SK-N-SH treated with all-trans-retinoic acid at 6 μM for 48 hours (cell line): ENCODE measurements around the gene SNAPC2.

ENCODE experiments used
- ATAC-seq: fragments of 200-7000 bp; cut with Tn5 transposase; 3 replicates; pipeline ENCODE4 v1.9.1; 2020; ENCODE audit warnings: mild to moderate bottlenecking, moderate library complexity
- BACH2 ChIP-seq: fragments of 250-450 bp; sonication (Bioruptor Pico); IDR thresholded peaks from 2 replicates; pipeline ENCODE4 v1.9.0; 2021; ENCODE audit warnings: mild to moderate bottlenecking, borderline replicate concordance
- ESRRG ChIP-seq: fragments of 250-450 bp; sonication (Bioruptor Pico); IDR thresholded peaks from 2 replicates; pipeline ENCODE4 v1.6.1; 2021; ENCODE audit warnings: mild to moderate bottlenecking
- GLIS3 ChIP-seq: fragments of 250-450 bp; sonication (Bioruptor Pico); IDR thresholded peaks from 2 replicates; pipeline ENCODE4 v1.5.0; 2020; ENCODE audit warnings: mild to moderate bottlenecking, moderate library complexity
- ISL1 ChIP-seq: fragments of 250-450 bp; sonication (Bioruptor Pico); IDR thresholded peaks from 2 replicates; pipeline ENCODE4 v2.1.2; 2022; ENCODE audit warnings: mild to moderate bottlenecking, moderate library complexity
- OSR1 ChIP-seq: fragments of 250-450 bp; sonication (Bioruptor Pico); IDR thresholded peaks from 2 replicates; pipeline ENCODE4 v1.8.0; 2022; ENCODE audit warnings: moderate library complexity, mild to moderate bottlenecking, inconsistent platforms
- PATZ1 ChIP-seq: fragments of 250-450 bp; sonication (Bioruptor Pico); IDR thresholded peaks from 2 replicates; pipeline ENCODE4 v1.8.0; 2020; ENCODE audit warnings: mild to moderate bottlenecking, moderate library complexity, borderline replicate concordance
- PPARA ChIP-seq: fragments of 250-450 bp; sonication (Bioruptor Pico); IDR thresholded peaks from 2 replicates; pipeline ENCODE4 v1.5.0; 2020; ENCODE audit warnings: mild to moderate bottlenecking, borderline replicate concordance
- SNAI2 ChIP-seq: fragments of 250-450 bp; sonication (Bioruptor Pico); IDR thresholded peaks from 2 replicates; pipeline ENCODE4 v1.5.0; 2020; ENCODE audit warnings: mild to moderate bottlenecking, moderate library complexity
- TCF4 ChIP-seq: fragments of 250-450 bp; sonication (Bioruptor Pico); IDR thresholded peaks from 2 replicates; pipeline ENCODE4 v1.8.0; 2021; ENCODE audit warnings: mild to moderate bottlenecking, moderate library complexity, borderline replicate concordance
- ZC3H10 ChIP-seq: fragments of 250-450 bp; sonication (Bioruptor Pico); IDR thresholded peaks from 2 replicates; pipeline ENCODE4 v1.5.1; 2021; ENCODE audit warnings: mild to moderate bottlenecking, moderate library complexity
- ZFP3 ChIP-seq: fragments of 250-450 bp; sonication (Bioruptor Pico); IDR thresholded peaks from 2 replicates; pipeline ENCODE4 v1.5.0; 2020; ENCODE audit warnings: mild to moderate bottlenecking, moderate library complexity
- ZNF565 ChIP-seq: fragments of 450-650 bp; formaldehyde crosslinking; conservative IDR thresholded peaks from 2 replicates; pipeline ENCODE4 v1.5.0; 2020; ENCODE audit warnings: low read depth, mild to moderate bottlenecking, moderate library complexity
- ZNF70 ChIP-seq: fragments of 450-650 bp; formaldehyde crosslinking; IDR thresholded peaks from 2 replicates; pipeline ENCODE4 v1.5.0; 2020; ENCODE audit warnings: mild to moderate bottlenecking, moderate library complexity
- ZNF8 ChIP-seq: fragments of 450-650 bp; formaldehyde crosslinking; IDR thresholded peaks from 2 replicates; pipeline ENCODE4 v1.5.0; 2020; ENCODE audit warnings: mild to moderate bottlenecking, moderate library complexity
- TF ChIP-seq, protein P1 (sequence below): fragments of 250-450 bp; sonication (Bioruptor Pico); IDR thresholded peaks from 2 replicates; pipeline ENCODE4 v1.5.1; 2020; ENCODE audit warnings: low read depth, mild to moderate bottlenecking, moderate library complexity
- TF ChIP-seq, protein P2 (sequence below): fragments of 250-450 bp; sonication (Bioruptor Pico); IDR thresholded peaks from 2 replicates; pipeline ENCODE4 v1.8.0; 2021; ENCODE audit warnings: low read depth, mild to moderate bottlenecking, moderate library complexity, borderline replicate concordance
- TF ChIP-seq, protein P3 (sequence below): fragments of 250-450 bp; sonication (Bioruptor Pico); IDR thresholded peaks from 2 replicates; pipeline ENCODE4 v1.5.0; 2020; ENCODE audit warnings: mild to moderate bottlenecking, moderate library complexity
- TF ChIP-seq, protein P4 (sequence below): fragments of 250-450 bp; sonication (Bioruptor Pico); IDR thresholded peaks from 2 replicates; pipeline ENCODE4 v1.5.1; 2021; ENCODE audit warnings: mild to moderate bottlenecking, moderate library complexity

Gene SNAPC2

GRCh38 chr19:7926727-7927604, 6.8 kb downstream of the SNAPC2 start:
- TF ChIP-seq GLIS3 (CRISPR knock-in tag) (no peak), ESRRG (CRISPR knock-in tag) (no peak), ZNF70 (CRISPR knock-in tag) (no peak), PPARA (no peak), ZNF565 (CRISPR knock-in tag) (no peak), OSR1 (no peak), ZC3H10 (no peak), SNAI2 (CRISPR knock-in tag) (no peak), ZNF8 (CRISPR knock-in tag) (no peak), BACH2 (CRISPR knock-in tag) (no peak), PATZ1 (CRISPR knock-in tag) (no peak), ZFP3 (CRISPR knock-in tag) (no peak)
- TF ChIP-seq, protein P1, sequence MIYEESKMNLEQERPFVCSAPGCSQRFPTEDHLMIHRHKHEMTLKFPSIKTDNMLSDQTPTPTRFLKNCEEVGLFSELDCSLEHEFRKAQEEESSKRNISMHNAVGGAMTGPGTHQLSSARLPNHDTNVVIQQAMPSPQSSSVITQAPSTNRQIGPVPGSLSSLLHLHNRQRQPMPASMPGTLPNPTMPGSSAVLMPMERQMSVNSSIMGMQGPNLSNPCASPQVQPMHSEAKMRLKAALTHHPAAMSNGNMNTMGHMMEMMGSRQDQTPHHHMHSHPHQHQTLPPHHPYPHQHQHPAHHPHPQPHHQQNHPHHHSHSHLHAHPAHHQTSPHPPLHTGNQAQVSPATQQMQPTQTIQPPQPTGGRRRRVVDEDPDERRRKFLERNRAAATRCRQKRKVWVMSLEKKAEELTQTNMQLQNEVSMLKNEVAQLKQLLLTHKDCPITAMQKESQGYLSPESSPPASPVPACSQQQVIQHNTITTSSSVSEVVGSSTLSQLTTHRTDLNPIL (CRISPR knock-in tag) = no peak
- TF ChIP-seq, protein P2, sequence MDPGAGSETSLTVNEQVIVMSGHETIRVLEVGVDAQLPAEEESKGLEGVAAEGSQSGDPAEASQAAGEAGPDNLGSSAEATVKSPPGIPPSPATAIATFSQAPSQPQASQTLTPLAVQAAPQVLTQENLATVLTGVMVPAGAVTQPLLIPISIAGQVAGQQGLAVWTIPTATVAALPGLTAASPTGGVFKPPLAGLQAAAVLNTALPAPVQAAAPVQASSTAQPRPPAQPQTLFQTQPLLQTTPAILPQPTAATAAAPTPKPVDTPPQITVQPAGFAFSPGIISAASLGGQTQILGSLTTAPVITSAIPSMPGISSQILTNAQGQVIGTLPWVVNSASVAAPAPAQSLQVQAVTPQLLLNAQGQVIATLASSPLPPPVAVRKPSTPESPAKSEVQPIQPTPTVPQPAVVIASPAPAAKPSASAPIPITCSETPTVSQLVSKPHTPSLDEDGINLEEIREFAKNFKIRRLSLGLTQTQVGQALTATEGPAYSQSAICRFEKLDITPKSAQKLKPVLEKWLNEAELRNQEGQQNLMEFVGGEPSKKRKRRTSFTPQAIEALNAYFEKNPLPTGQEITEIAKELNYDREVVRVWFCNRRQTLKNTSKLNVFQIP = no peak
- TF ChIP-seq, protein P3, sequence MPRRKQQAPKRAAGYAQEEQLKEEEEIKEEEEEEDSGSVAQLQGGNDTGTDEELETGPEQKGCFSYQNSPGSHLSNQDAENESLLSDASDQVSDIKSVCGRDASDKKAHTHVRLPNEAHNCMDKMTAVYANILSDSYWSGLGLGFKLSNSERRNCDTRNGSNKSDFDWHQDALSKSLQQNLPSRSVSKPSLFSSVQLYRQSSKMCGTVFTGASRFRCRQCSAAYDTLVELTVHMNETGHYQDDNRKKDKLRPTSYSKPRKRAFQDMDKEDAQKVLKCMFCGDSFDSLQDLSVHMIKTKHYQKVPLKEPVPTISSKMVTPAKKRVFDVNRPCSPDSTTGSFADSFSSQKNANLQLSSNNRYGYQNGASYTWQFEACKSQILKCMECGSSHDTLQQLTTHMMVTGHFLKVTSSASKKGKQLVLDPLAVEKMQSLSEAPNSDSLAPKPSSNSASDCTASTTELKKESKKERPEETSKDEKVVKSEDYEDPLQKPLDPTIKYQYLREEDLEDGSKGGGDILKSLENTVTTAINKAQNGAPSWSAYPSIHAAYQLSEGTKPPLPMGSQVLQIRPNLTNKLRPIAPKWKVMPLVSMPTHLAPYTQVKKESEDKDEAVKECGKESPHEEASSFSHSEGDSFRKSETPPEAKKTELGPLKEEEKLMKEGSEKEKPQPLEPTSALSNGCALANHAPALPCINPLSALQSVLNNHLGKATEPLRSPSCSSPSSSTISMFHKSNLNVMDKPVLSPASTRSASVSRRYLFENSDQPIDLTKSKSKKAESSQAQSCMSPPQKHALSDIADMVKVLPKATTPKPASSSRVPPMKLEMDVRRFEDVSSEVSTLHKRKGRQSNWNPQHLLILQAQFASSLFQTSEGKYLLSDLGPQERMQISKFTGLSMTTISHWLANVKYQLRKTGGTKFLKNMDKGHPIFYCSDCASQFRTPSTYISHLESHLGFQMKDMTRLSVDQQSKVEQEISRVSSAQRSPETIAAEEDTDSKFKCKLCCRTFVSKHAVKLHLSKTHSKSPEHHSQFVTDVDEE (CRISPR knock-in tag) = no peak
- TF ChIP-seq, protein P4, sequence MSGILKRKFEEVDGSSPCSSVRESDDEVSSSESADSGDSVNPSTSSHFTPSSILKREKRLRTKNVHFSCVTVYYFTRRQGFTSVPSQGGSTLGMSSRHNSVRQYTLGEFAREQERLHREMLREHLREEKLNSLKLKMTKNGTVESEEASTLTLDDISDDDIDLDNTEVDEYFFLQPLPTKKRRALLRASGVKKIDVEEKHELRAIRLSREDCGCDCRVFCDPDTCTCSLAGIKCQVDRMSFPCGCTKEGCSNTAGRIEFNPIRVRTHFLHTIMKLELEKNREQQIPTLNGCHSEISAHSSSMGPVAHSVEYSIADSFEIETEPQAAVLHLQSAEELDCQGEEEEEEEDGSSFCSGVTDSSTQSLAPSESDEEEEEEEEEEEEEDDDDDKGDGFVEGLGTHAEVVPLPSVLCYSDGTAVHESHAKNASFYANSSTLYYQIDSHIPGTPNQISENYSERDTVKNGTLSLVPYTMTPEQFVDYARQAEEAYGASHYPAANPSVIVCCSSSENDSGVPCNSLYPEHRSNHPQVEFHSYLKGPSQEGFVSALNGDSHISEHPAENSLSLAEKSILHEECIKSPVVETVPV (CRISPR knock-in tag) = no peak
- ATAC-seq = no peak

DNA sequence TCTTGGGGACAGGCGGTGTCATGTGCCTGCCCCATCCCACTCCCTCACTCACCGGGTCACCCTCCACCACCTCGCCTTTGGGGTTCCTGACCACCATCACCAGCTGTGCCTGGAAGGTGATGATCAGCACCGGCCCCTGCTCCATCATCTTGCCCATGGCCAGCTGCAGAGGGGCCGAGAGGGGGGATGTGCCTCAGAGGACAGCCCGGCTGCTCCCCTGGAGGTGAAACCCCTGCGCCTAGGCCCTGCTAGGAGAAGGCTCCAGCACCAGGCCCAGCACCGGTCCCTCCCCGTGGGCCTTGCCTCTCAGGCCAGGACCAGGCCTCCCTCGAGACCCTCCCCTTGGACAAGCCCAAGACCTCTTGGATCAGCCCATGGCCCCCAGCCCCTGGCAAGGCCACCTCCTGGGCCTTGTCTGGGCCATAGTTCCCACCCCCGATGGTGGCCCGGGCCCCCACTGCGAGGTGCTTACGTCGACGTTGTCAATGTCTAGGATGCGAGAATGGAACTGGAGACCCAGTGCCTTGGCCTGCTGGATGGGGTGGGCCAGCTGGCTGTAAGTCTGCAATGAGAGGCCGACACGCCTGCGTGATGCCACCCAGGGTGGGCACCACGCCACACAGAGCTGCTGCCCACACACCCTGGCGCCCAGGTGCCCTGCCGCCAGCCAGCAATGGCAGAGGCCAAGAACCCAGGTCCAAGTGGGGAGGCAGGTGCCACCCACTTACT, 7.6 kb downstream of the SNAPC2 start:
- TF ChIP-seq TCF4 = no peak
- TF ChIP-seq ISL1 = no peak
- TF ChIP-seq BACH2 (CRISPR knock-in tag) = no peak
- TF ChIP-seq OSR1 = no peak
- no peak for TF ChIP-seq ZNF70 (CRISPR knock-in tag)
- TF ChIP-seq SNAI2 (CRISPR knock-in tag) = no peak
- TF ChIP-seq PATZ1 (CRISPR knock-in tag) = no peak
- no peak for TF ChIP-seq ZNF565 (CRISPR knock-in tag)
- no peak for TF ChIP-seq GLIS3 (CRISPR knock-in tag)
- no peak for ATAC-seq
